ENCODE data around the gene GPR152.
"Not testable (repeated sequence)": the region's sequence is repeated elsewhere in the genome, so short reads cannot be mapped to it uniquely, and the experiment has no call there.

GPR152 gene

DNA sequence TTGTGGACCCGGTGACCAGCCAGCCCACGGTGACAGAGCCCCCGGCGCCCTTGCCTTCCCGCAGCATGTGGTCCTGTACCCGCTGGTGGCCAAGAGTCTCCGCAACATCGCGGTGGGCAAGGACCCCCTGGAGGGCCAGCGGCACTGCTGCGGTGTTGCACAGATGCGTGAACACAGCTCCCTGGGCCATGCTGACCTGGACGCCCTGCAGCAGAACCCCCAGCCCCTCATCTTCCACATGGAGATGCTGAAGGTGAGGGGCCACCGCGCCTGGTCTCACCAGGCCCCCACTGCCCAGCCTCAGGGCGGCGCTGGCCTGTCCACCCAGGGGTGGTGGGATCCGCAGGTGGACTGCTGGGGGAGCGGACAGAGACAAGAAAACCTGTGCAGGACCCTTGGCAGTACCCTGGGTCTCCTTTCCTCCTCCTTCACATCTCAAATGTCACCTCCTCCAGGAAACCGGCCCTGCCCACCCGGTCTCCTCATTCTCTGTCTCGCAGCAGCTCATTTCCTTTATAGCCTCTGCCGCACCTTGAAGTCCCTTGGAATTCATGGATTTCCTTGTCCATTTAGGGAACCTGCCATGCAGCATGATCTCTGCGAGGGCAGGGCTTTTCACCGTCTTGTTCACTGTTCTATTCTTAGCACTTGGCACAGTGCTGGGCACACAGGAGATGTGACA is 36.8 kb upstream of the GPR152 start:
- no peak for DNase-seq

DNA sequence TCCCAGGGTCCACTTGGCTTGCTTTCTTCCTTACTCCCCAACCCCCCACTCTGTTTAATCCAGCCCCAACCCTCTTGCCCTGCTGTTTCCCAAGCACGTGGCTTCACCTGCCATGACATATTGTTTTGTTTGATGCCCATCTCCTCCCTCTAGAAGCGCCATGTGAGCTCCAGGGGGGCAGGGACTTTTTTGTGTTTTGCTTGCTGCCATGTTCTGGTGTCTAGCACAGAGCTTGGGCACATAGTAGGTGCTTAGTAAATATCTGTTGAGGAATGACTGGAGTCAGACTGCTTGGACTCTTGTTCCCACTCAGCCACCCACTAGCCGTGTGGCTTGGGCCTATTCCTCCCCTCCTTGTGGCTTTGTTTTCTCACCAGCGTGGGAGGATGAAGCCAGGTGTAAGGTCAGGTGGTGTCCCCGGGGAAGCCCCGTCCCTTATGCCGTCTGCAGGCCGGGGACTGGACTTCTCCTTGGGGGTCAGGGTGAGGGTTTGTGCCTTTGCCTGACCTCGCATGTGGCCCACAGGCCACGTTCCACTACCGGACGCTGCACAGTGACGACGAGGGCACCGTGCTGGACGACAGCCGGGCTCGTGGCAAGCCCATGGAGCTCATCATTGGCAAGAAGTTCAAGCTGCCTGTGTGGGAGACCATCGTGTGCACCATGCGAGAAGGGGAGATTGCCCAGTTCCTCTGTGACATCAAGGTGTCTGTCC is 34.1 kb upstream of the GPR152 start:
- peak; percentile 59 for DNase-seq

DNA sequence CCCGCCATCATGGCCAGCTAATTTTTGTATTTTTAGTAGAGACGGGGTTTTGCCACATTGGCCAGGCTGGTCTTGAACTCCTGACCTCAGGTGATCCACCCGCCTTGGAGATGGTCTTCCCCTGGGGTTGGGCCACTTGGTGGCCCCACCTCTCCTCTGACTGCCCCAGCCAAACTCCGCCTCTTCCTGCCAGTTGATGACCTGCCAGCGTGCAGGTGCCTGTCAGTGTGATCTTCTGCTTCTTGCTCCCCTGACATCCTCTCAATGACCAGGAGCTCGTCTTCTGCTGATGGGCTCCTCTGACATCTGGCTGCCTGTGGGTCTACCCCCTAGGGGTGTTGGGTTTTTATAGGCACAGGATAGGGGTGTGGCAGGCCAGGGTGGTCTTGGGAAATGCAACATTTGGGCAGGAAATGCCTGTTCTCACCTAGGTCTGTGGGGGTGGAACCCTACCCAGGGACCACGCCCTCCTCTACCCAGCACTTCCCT is 33.4 kb upstream of the GPR152 start:
- DNase-seq, result peak; percentile 80

DNA sequence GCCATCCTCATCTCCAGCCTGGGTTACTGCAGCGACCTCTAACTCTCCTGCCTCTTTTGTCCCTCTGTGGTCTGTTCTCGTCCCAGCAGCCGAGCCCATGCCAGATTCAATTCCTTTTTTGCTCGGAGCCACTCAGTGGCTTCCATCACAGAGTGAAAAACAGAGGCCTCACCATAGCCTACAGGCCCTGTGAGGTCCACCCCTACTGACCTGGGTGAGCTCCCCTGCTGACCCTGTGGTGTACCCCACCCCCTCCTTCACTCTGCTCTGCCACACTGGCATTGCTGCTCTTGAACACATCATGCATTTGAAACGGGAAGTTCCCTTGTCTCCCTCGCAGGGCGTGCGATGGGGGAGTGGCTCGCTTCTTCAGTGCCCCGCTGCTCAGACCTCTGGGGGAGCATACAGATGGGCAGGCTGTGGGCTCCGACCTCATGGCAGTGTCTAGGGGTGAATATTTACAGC is 32.4 kb upstream of the GPR152 start:
- DNase-seq, result peak; percentile 83

DNA sequence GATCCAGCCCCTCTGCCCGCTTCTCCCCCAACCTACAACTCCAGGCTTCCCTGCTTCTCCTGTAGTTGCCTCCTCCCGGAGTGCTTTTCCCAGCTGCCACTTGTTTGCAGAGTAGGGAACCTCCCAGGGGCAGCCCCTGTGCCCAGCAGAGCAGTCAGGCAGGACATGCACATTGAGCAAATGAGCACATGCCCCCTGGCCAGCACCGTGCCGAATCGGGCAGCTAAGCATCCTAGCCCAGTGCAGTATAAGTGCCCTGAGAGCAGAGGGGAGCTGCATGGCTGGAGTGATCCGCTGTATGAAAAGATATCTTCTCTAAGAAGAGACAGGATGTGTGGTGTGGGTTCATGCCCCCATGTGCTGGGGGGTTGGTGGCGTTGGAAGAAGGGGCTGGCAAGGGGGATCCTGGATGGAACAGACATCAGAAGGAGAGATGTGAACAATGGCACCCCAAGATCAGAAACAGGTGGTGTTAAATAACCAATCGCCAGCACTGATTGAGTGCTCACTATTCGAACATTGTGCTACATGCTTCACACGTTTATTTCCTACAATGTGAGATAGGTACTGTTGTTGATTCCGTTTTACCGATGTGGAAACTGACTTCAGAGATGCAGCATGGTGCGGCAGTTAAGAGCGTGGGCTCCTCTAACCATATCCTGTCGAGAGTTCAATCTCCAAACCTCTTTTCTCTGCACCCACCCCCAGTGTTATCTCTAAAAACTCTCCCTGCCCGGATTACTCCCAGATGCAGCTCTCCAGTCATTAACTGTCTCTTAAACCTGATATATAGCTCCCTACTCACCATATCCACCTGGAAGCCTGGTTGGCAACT is 31.5 kb upstream of the GPR152 start:
- DNase-seq, result peak; percentile 52

DNA sequence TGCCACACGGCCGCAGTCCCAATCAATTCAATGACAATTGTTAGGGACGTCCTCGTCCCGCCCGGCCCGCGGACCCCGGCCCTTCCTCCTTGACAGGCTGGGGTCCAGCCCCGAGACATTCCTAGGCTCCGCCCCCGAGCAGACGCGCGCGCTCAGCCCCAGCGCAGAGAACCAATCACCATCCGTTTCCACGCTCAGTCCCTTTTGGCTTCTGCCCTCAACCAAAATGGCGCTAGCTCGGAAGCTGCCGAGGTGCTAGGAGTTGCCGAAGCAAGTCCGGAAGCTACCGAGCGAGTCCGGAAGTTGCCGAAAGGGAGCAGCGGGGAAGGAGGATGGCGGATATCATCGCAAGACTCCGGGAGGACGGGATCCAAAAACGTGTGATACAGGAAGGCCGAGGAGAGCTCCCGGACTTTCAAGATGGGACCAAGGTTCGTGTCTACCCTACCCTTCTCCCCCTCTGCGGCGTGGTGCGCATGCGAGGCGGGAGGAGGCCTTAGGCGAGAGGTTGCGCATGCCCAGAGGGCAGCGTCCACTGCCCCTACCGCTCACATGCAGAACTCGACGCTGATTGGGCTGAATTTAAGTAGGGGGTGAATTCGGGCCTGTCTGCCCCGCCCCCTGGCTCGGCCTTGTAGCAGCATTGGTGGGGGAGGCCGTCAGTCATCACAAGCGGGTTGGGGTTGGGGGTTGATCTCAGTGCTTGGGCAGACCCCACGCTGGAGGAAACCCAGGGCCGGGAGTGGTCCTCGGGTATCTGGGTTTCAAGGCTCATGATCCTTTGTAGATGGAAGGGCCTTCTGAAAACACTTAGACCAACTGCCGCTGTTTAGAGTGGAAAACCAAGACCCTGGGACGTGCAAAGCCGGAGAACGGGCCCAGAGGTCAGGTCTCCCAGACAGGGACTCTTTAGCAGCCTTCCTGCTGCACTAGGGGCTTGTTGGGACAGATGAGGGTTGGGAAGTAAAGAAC is 30.6 kb upstream of the GPR152 start, which contains the start of gene AIP:
AIP (plus strand) TSS at position 200 of the 972 bp plus-strand sequence; CDS start at position 333, 133 bp downstream.
- DNase-seq, result peak; percentile 98

DNA sequence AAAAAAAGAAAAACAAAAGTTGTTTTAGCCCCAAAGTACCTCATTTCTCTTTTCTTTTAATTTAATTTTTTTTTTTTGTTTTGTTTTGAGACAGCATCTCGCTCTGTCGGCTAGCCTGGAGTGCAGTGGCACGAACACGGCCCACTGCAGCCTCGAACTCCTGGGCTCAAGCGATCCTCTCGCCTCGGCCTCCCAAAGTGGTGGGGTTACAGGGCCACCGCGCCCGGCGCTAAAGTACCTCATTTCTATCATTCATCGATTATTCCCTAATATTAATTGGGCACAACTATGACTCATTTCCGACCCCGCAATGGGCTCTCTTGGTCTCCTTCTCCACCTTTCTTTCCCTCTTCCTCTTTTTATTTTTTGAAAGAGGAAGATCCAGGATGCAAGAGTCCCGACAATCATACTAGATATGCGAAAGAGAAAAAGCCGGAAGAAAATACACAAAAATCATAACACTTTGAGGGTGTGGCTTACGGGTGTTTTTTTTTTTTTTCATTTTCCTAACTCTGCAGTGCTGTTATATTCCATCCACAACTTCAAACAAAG is 29.8 kb upstream of the GPR152 start:
- DNase-seq, result no peak

DNA sequence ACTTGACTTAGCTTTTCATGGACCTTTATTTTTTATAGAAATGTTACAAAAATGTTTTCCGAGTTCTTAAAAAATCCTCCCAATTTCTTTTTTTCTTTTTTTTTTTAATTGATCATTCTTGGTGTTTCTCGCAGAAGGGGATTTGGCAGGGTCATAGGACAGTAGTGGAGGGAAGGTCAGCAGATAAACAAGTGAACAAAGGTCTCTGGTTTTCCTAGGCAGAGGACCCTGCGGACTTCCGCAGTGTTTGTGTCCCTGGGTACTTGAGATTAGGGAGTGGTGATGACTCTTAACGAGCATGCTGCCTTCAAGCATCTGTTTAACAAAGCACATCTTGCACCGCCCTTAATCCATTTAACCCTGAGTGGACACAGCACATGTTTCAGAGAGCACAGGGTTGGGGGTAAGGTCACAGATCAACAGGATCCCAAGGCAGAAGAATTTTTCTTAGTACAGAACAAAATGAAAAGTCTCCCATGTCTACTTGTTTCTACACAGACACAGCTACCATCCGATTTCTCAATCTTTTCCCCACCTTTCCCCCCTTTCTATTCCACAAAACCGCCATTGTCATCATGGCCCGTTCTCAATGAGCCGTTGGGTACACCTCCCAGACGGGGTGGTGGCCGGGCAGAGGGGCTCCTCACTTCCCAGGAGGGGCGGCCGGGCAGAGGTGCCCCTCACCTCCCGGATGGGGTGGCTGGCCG is 25.0 kb upstream of the GPR152 start:
- DNase-seq, result not testable (repeated sequence)

DNA sequence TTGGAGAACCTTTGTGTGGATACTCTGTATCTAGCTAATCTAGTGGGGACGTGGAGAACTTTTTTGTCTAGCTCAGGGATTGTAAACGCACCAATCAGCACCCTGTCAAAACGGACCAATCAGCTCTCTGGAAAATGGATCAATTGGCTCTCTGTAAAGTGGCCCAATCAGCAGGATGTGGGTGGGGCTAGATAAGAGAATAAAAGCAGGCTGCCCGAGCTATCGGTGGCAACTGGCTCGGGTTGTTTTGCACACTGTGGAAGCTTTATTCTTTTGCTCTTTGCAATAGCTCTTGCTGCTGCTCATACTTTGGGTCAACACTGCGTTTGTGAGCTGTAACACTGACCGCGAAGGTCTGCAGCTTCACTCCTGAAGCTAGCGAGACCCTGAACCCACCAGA is 24.2 kb upstream of the GPR152 start:
- not testable (repeated sequence) for DNase-seq

DNA sequence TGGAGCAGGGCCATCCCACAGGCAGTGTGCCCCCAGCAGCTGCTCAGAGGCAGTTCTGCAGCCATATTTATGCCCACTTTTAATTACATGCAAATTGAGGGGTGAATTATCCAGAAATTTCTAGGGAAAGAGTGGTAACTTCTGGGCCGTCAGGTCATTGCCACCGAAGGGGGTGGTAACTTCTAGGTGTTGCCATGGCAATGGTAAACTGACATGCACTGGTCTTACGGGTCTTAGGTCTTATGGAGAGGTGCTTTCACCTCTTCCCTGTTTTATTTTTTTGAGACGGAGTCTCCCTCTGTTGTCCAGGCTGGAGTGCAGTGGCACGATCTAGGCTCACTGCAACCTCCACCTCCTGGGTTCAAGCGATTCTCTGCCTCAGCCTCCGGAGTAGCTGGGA is 20.4 kb upstream of the GPR152 start:
- no peak for DNase-seq

DNA sequence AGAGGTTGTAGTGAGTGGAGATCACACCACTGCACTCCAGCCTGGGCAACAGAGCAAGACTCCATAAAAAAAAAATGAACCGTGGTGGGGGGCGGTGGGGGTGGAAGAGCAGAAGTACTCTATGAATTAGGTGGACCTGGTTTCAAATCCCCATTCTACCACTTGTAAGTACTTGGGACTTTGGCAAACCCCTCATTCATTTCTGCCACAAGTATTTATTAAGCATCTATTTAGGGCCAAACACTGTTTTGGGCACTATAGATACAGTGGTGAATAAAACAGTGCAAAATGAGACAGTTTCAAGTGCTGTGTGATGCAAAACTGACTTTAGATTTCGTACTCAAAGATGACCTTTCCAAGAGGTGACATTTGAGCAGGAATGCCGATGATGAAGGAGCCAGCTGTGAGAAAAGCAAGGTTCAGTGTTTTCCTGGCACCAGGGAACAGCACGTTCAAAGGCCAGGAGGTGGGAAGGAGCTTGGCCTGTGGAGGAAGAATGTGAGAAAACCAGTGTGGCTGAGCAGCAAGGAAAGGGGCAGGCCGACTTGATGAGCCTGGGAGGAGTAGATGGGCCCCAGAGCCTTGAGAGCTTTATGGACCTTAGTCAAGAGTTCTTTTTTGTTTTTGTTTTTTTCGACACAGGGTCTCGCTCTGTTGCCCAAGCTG is 17.9 kb upstream of the GPR152 start:
- no peak for DNase-seq

DNA sequence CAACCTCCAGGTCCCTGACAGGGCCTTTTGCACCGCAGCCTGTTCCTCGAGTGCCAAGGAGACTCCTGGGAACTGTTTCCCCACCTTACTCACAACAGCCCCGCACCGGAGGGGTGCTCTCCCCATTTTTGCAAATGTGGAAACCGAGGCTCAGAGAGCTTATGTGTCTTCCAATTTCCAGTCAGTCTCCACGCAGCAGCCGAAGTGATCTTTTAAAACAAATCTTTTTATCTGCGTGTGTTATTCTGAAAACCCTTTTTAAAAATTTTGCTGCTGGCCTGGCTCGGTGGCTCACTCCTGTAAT is 16.9 kb upstream of the GPR152 start:
- DNase-seq, result no peak

DNA sequence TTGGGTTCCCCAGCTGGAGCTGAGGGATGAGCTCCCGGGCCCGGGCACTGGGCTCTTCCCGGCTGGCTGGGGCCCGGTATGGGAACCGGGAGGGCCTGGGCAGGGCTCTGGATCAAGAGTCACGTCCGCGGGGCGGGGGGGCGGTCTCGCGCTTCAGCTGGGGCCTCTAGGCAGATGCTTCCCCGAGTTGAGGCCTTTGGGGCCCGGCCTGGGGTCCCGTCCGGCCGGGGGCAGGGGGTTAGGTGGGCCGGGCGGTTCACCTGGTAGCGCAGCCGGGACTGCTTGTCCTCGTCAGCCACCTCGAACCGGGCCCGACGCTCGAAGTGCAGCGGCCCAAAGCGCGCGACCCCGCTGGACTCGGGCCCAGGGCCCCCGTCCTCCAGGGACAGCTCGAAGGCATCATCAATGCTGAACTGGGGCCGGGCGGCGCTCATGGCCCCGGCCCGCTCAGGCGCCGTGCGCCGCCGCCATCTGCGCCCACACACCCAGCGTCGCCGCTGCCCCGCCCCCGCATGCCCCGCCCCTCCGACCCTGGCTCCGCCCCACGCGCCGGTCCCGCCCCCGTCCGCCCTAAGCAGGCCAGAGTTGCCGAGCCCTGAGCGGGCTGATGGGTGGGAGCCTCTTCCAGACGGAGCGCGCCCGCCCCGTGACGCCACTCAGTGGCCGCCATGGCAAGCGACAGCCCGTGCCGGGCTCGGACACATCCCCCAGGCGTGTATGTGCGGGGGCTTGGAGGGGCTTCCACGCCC is 16.4 kb upstream of the GPR152 start, which contains the start of gene TMEM134:
TMEM134 (minus strand) TSS at position 493 of the 749 bp plus-strand sequence; CDS start at position 434, 59 bp downstream.
- peak; percentile 93 for DNase-seq

DNA sequence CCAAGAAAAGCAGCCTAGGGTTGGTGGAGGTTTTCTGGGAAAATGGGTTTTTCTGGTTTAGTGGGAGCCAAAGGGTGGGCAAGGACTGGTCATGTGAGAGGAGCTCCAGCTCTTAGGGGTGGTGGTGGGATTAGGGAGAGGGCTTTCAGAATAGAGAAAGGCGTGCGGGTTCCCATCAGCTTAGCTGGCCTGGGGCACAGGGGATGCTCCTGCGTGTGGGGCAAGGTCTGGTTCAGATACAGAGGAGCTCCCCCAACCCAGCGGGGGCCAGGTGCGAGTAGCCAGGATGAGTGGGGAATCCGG is 15.9 kb upstream of the GPR152 start:
- no peak for DNase-seq

DNA sequence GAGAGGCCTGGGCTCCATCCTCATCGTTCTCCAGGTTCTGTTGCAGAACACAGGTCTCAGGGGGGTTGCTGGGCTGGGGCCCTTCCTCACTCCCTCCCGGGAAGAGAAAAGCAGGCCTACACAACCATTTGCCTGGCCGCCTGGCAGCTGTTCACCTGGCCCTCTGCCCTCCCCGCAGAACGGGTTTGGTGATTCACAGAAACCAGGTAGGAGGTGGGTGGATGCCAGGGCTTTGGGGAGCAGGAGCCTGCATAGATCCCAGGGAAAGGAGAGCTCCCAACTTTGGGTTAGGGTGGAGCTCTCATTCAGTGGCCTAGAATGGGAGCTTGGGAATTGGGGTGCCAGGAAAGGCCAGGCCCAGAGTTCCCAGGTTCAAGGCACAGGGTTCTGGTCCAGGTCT is 15.5 kb upstream of the GPR152 start:
- no peak for DNase-seq

DNA sequence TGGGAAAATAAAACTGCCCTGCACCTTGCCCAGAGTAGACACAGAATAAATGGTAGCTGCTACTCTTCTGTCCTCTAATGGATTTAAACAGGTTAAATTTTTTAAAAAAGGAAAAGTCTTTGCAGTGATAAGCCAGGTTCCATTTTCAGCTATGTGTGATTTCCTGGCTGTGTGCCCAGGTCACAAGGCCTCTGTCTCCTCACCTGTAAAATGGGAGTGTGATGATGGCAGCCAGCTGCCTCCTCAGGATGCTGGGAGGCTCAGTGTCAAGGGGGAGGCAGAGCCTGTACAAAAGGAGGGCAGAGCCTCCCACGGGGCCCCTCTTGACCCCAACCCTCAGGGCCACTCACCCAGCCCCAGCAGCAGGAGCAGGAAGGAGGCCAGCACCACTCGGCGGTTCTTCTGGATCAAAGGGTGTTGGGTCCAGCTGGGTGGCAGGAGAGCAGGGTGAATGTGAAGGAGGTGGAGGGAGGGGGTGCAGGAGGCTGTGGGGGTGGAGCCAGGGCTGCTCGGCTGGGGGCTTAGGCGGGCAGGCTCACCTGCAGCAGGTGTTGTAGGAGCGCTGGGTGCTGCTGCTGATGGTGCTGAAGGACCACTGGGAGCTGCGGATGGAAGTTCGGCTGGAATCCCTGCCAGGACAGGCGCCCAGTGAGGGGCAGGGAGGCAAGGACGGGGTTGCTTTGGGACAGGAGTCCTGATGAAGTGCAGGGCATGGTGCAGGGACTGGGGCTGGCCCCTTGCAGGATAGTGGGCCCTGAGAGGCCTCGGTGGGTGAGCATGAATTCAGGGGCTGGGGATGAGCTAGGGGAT is 14.6 kb upstream of the GPR152 start:
- no peak for DNase-seq

DNA sequence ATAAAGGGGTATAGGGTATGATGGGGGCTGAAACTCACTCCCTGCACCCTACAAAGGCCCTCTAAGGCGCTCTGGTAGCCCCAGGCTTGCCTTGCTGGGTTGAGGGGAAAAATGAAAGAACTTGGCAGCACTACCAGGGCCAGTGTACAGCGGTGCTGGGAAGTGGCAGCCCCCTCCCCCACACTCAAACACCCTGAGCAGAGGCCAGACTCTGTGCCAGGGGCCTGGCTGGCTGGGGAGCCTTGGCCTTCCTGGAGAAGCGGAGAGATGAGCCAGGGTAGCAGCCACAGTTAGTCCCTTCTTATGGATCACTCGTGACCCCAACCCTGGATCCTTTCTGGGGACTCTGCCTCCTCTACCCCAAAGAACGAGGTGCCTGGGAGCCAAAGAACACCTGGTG is 13.8 kb upstream of the GPR152 start:
- DNase-seq, result no peak

DNA sequence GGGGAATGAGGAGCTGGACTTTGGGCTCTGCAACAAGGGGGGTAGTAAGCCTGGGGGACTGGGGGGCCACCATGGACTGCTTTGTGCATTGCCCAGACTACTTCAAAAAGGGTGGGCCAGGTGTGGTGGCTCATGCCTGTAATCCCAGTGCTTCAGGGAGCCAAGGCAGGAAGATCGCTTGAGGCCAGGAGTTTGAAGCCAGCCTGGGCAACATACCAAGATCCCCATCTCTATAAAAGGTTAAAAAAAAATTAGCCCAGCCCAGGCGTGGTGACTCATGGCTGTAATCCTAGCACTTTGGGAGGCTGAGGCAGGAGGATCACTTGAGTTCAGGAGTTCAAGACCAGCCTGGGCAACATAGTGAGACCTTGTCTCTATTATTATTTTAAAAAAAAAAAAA is 13.0 kb upstream of the GPR152 start:
- DNase-seq, result not testable (repeated sequence)

DNA sequence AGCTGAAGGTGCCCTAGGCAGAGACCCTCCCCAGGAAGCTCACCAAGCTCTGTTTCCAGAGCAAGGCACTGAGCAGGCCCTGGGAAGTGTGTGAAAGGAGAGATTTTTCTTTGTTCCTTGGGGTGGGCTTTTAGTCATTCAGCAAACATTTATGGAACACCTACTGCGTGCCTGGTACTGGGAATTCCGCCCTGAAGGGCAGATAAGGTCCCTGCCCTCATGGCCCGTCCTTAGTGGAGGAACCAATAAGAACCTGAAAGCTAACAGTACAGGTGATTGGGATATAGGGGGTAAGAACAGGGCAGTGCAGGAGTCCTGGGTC is 12.6 kb upstream of the GPR152 start:
- DNase-seq, result no peak

Data from stimulated activated CD4-positive, alpha-beta T cell treated with anti-CD3 and anti-CD28 coated beads, Interleukin-1b, Interleukin-23, amount 100 ng/mL, for 48 hours (primary cell).